ENCODE data around the gene HIVEP2. TPM values are rescaled to one million over a fixed set of nuclear protein-coding genes. Genes with fewer than 3 reads are reported as not detected.

HIVEP2 gene
- total and polyA plus RNA-seq, 3 donors from 2014 or later = 4.7 to 10.8 (median 10.7) TPM

GRCh38 chr6:142863981-142864380 is 81.0 kb downstream of the HIVEP2 start:
- H3K9me3 ChIP-seq = no peaks in the 10 kb centered on the region
- 64 to 71% methylated on average over 2 of the region's 2 CpGs for WGBS, 2 donors
- intact Hi-C loops (cut with DNase I; ENCODE audit: low total_unique reads) = no loop called here
- DNase-seq = no peak
- TF ChIP-seq, protein P1, sequence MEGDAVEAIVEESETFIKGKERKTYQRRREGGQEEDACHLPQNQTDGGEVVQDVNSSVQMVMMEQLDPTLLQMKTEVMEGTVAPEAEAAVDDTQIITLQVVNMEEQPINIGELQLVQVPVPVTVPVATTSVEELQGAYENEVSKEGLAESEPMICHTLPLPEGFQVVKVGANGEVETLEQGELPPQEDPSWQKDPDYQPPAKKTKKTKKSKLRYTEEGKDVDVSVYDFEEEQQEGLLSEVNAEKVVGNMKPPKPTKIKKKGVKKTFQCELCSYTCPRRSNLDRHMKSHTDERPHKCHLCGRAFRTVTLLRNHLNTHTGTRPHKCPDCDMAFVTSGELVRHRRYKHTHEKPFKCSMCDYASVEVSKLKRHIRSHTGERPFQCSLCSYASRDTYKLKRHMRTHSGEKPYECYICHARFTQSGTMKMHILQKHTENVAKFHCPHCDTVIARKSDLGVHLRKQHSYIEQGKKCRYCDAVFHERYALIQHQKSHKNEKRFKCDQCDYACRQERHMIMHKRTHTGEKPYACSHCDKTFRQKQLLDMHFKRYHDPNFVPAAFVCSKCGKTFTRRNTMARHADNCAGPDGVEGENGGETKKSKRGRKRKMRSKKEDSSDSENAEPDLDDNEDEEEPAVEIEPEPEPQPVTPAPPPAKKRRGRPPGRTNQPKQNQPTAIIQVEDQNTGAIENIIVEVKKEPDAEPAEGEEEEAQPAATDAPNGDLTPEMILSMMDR (IDR thresholded peaks at IDR 0.05) = no peak
- no peak for TF ChIP-seq POLR2A (IDR thresholded peaks at IDR 0.05)
- no peaks in the 10 kb centered on the region for H3K36me3 ChIP-seq (ENCODE audit: low read depth, missing control alignments)
- no peak overlapping the region for H3K4me3 ChIP-seq
- peaks cover 6% of the 10 kb centered on the region for H3K4me1 ChIP-seq
- no peak overlapping the region for H3K27ac ChIP-seq
- no peaks in the 10 kb centered on the region for H3K27me3 ChIP-seq

GRCh38 chr6:142861711-142862110 is 83.3 kb downstream of the HIVEP2 start:
- TF ChIP-seq, protein P1 (IDR thresholded peaks at IDR 0.05) = no peak
- no peak for TF ChIP-seq POLR2A (IDR thresholded peaks at IDR 0.05)
- Histone ChIP-seq H3K27me3 (no peaks in the 10 kb centered on the region), H3K4me3 (no peak overlapping the region), H3K27ac (no peak overlapping the region), H3K36me3 (ENCODE audit: low read depth, missing control alignments) (no peaks in the 10 kb centered on the region), H3K9me3 (no peaks in the 10 kb centered on the region), H3K4me1 (no peaks in the 10 kb centered on the region)
- WGBS, 2 donors = 75 to 83% methylated on average over 3 of the region's 3 CpGs
- intact Hi-C loops (cut with DNase I; ENCODE audit: low total_unique reads) = no loop called here
- no peak for DNase-seq

DNA sequence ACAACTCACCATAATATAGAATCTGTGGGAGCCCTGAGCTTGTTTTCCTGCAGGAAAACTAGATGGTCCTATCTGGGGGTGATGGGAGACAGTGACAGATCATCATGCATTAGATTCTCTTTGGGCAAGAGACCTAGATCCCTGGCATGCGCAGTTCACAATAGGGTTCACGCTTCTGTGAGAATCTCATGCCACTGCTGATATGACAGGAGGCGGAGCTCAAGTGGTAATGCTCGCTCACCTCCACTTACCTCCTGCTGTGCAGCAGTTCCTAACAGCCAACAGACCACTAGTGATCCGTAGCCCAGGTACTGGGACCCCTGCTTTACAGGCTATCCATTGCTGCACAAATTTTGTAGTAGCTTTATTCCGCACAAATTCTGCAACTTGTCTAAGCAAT is 84.5 kb downstream of the HIVEP2 start:
- Histone ChIP-seq H3K36me3 (ENCODE audit: low read depth, missing control alignments) (no peaks in the 10 kb centered on the region), H3K4me1 (no peaks in the 10 kb centered on the region), H3K27ac (no peak overlapping the region), H3K27me3 (no peaks in the 10 kb centered on the region), H3K4me3 (no peak overlapping the region), H3K9me3 (no peaks in the 10 kb centered on the region)
- DNase-seq = no peak
- TF ChIP-seq, protein P1 (IDR thresholded peaks at IDR 0.05) = no peak
- no peak for TF ChIP-seq POLR2A (IDR thresholded peaks at IDR 0.05)
- intact Hi-C loops (cut with DNase I; ENCODE audit: low total_unique reads) = no loop called here
- 88 to 94% methylated on average over 6 of the region's 6 CpGs for WGBS, 2 donors

- no peak overlapping the region for H3K4me3 ChIP-seq
Measured at GRCh38 chr6:142857796-142858555, 87.0 kb downstream of the HIVEP2 start.

More at GRCh38 chr6:142857796-142858555, 87.0 kb downstream of the HIVEP2 start:
- no peaks in the 10 kb centered on the region for H3K4me1 ChIP-seq
- H3K27ac ChIP-seq = no peak overlapping the region
- TF ChIP-seq, protein P1 (IDR thresholded peaks at IDR 0.05) = no peak
- no peak for TF ChIP-seq POLR2A (IDR thresholded peaks at IDR 0.05)
- H3K27me3 ChIP-seq = no peaks in the 10 kb centered on the region
- no peaks in the 10 kb centered on the region for H3K36me3 ChIP-seq (ENCODE audit: low read depth, missing control alignments)
- intact Hi-C loops (cut with DNase I; ENCODE audit: low total_unique reads) = no loop called here
- WGBS, 2 donors = 74 to 85% methylated on average over 9 of the region's 9 CpGs
- DNase-seq = no peak
- no peaks in the 10 kb centered on the region for H3K9me3 ChIP-seq
